Transverse colon (tissue), 4 donors: ENCODE measurements around the gene MC1R.
A peak's percentile ranks its signal among the peaks of the same experiment; 100 is the strongest.

ENCODE experiments used
- EP300 ChIP-seq: sonication (generic); formaldehyde crosslinking; IDR thresholded peaks from one replicate; pipeline ENCODE4 v1.6.1; 2017; ENCODE audit warnings: antibody characterized with exemption, low read depth
- POLR2A ChIP-seq: fragments of 450-650 bp; IDR thresholded peaks from one replicate; pipeline ENCODE4 v1.6.1; 2016; ENCODE audit warnings: antibody characterized with exemption, mild to moderate bottlenecking, moderate library complexity
- POLR2AphosphoS5 ChIP-seq, 3 donors: sonication (generic); formaldehyde crosslinking; IDR thresholded peaks; one replicate each; pipeline ENCODE4 v1.6.1; 2016; ENCODE audit warnings: antibody characterized with exemption in 3 of 3
- TF ChIP-seq, protein P1 (sequence below), 5 experiments: fragments of 200-600 bp in 3 of 5; fragments of 450-650 bp in 2 of 5; sonication (generic) in 3 of 5; IDR thresholded peaks; 1 replicate in 2 of 5; 2 replicates in 3 of 5; pipeline ENCODE4 v1.5.1; 2016 to 2017; ENCODE audit warnings: antibody characterized with exemption in 5 of 5, inconsistent platforms in 3 of 5, mild to moderate bottlenecking in 2 of 5, moderate library complexity in 1 of 5

DNA sequence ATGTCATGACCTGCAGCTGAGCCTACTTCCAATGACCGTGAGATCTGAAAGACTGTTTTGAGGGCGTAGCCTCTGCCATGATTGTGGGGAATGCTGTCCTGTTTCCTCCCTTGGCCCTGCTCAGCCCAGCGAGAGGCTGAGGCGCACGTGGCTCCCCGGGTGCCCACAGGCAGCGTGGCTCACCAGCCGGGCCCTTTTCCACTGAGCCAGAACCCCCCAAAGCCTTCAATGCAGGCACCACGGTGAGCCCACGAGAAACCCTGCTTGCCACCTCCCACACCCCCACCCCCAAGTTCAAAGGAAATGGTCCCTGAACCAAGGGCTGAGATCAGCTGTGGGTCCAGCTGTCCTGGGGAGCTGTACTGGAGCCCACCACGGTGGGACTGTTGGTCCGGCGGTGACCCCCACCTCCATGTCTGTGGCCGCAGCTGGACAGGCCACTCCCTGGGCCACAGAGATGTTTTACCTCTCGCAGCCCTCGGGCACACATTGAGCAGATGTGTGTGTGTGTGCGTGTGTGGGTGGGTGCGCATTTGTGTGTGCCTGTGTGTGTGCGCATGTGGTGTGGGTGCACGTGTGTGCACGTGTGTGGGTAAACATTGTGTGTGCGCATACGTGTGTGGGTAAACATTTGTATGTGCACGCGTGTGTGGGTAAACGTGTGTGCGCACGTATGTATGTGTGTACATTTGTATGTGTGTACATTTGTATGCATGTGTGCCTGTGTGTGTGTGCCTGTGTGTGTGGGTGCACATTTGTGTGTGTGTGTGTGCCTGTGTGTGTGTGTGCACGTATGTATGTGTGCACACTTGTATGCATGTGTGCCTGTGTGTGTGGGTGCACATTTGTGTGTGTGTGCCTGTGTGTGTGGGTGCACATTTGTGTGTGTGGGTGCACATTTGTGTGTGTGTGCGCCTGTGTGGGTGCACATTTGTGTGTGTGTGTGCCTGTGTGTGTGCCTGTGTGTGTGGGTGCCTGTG, 5.0 kb upstream of the MC1R start:
- TF ChIP-seq, protein P1, sequence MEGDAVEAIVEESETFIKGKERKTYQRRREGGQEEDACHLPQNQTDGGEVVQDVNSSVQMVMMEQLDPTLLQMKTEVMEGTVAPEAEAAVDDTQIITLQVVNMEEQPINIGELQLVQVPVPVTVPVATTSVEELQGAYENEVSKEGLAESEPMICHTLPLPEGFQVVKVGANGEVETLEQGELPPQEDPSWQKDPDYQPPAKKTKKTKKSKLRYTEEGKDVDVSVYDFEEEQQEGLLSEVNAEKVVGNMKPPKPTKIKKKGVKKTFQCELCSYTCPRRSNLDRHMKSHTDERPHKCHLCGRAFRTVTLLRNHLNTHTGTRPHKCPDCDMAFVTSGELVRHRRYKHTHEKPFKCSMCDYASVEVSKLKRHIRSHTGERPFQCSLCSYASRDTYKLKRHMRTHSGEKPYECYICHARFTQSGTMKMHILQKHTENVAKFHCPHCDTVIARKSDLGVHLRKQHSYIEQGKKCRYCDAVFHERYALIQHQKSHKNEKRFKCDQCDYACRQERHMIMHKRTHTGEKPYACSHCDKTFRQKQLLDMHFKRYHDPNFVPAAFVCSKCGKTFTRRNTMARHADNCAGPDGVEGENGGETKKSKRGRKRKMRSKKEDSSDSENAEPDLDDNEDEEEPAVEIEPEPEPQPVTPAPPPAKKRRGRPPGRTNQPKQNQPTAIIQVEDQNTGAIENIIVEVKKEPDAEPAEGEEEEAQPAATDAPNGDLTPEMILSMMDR (IDR thresholded peaks at IDR 0.05) = no peak
- TF ChIP-seq EP300 = no peak
- no peak for TF ChIP-seq POLR2A
- peak in 1 of 3 donors; percentile 20 for TF ChIP-seq POLR2AphosphoS5 (IDR thresholded peaks at IDR 0.05)
